ENCODE results near the gene ERI3.

ERI3 gene

GRCh38 chr1:44251486-44251885, 103.6 kb downstream of the ERI3 start:
- TF ChIP-seq POLR2AphosphoS5 (IDR thresholded peaks at IDR 0.05; ENCODE audit: low read depth) (no peak), CTCF (IDR thresholded peaks at IDR 0.05; ENCODE audit: insufficient read depth, low read length) (no peak), SPI1 (IDR thresholded peaks at IDR 0.05; ENCODE audit: borderline replicate concordance, low read depth) (no peak), GABPA (IDR thresholded peaks at IDR 0.05; ENCODE audit: low read depth) (no peak), REST (IDR thresholded peaks at IDR 0.05; ENCODE audit: insufficient replicate concordance, low read depth) (no peak)
- Histone ChIP-seq H3K27me3 (ENCODE audit: insufficient read depth, poor library complexity, severe bottlenecking) (no peaks in the 10 kb centered on the region), H3K4me3 (replicated peaks; ENCODE audit: insufficient read depth, low read length) (no peak overlapping the region), H3K27ac (replicated peaks) (no peak overlapping the region)
- no peak for DNase-seq (ENCODE audit: low read depth in 1 of 2, low spot score in 1 of 2)

DNA sequence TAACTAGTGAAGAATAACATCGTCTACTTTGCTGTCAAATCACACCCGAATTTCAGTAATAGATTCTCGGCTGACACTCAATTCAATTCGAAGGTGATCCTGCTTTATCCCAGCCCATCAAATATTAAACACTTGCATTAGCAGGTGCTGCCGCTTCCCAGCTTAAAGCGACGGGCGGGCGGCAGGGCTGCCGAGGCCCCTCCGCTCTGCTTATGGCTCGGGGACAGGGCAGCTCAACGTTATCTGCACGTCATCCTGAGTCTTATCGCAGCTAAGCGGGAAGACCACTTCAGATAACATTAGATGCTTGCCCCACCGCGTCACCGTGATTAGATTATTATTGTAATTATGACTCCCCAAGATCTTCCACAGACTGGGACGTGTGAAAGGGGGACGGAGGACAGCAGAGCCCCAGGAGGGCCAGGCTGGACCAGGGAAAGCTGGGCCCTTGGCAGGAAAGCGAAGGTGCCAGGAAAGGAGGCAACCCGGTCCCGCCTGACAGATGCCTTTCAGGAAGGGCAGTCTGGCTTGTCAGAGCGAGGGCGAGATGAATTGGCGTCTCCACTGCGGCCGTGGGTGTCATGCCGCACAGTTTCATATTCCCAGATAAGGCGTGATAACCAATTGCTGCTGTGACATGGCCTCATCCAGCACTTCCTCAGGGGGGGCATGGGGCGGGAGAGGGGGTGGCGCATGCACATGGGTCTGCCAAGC, 104.8 kb downstream of the ERI3 start:
- TF ChIP-seq SPI1 (IDR thresholded peaks at IDR 0.05; ENCODE audit: borderline replicate concordance, low read depth) = no peak
- TF ChIP-seq REST (IDR thresholded peaks at IDR 0.05; ENCODE audit: insufficient replicate concordance, low read depth) = no peak
- TF ChIP-seq POLR2AphosphoS5 (IDR thresholded peaks at IDR 0.05; ENCODE audit: low read depth) = no peak
- TF ChIP-seq CTCF (IDR thresholded peaks at IDR 0.05; ENCODE audit: insufficient read depth, low read length) = no peak
- no peak for TF ChIP-seq GABPA (IDR thresholded peaks at IDR 0.05; ENCODE audit: low read depth)
- H3K27ac ChIP-seq (replicated peaks) = no peak overlapping the region
- DNase-seq (ENCODE audit: low read depth in 1 of 2, low spot score in 1 of 2) = no peak
- H3K27me3 ChIP-seq (ENCODE audit: insufficient read depth, poor library complexity, severe bottlenecking) = no peaks in the 10 kb centered on the region
- no peak overlapping the region for H3K4me3 ChIP-seq (replicated peaks; ENCODE audit: insufficient read depth, low read length)

- H3K27ac ChIP-seq (replicated peaks) = no peak overlapping the region
- no peak for TF ChIP-seq GABPA (IDR thresholded peaks at IDR 0.05; ENCODE audit: low read depth)
- TF ChIP-seq SPI1 (IDR thresholded peaks at IDR 0.05; ENCODE audit: borderline replicate concordance, low read depth) = no peak
- TF ChIP-seq CTCF (IDR thresholded peaks at IDR 0.05; ENCODE audit: insufficient read depth, low read length) = no peak
- no peak for TF ChIP-seq REST (IDR thresholded peaks at IDR 0.05; ENCODE audit: insufficient replicate concordance, low read depth)
- no peak for TF ChIP-seq POLR2AphosphoS5 (IDR thresholded peaks at IDR 0.05; ENCODE audit: low read depth)
- no peaks in the 10 kb centered on the region for H3K27me3 ChIP-seq (ENCODE audit: insufficient read depth, poor library complexity, severe bottlenecking)
- H3K4me3 ChIP-seq (replicated peaks; ENCODE audit: insufficient read depth, low read length) = no peak overlapping the region
- no peak for DNase-seq (ENCODE audit: low read depth in 1 of 2, low spot score in 1 of 2)
These were observed 105.5 kb downstream of the ERI3 start for GRCh38 chr1:44249543-44249942.
